ENCODE results near the gene ZRANB1. TPM values are rescaled to one million over a fixed set of nuclear protein-coding genes. Genes with fewer than 3 reads are reported as not detected.

Gene ZRANB1
- total and polyA plus RNA-seq, 2 donors from 2014 or later, result 8.9 to 17.5 TPM

GRCh38 chr10:124946945-124947344, 5.0 kb downstream of the ZRANB1 start:
- no peak overlapping the region for H3K4me3 ChIP-seq (ENCODE audit: low read length in 3 of 3)
- no peak overlapping the region for H3K27ac ChIP-seq (ENCODE audit: low read depth in 2 of 2, low read length in 2 of 2)
- no peak overlapping the region for H3K9ac ChIP-seq (ENCODE audit: low read length in 3 of 3)
- DNase-seq, result no peak
- H3K36me3 ChIP-seq (ENCODE audit: control insufficient read depth in 2 of 3, insufficient read depth in 3 of 3, low read length in 3 of 3), result no peaks in the 10 kb centered on the region
- no peak for TF ChIP-seq CTCF (IDR thresholded peaks at IDR 0.05; ENCODE audit: borderline replicate concordance, extremely low read depth, insufficient read depth)
- H3K27me3 ChIP-seq (ENCODE audit: control insufficient read depth, insufficient read depth, low read length), result no peaks in the 10 kb centered on the region
- no peaks in the 10 kb centered on the region for H3K9me3 ChIP-seq (ENCODE audit: control insufficient read depth in 2 of 3, insufficient read depth in 1 of 3, low read length in 3 of 3)
- H3K4me1 ChIP-seq (ENCODE audit: control insufficient read depth in 2 of 3, insufficient read depth in 2 of 3, low read depth in 1 of 3, low read length in 3 of 3), result peaks cover 0 to 11% (median 5%) of the 10 kb centered on the region in 3 donors
- intact Hi-C loops (cut with DNase I), result no loop called here
- no peak for FAIRE-seq

- FAIRE-seq (no peak), DNase-seq (no peak)
- intact Hi-C loops (cut with DNase I), result no loop called here
These were observed 7.6 kb downstream of the ZRANB1 start for GRCh38 chr10:124949543-124949942.

GRCh38 chr10:124952123-124952522, 10.2 kb downstream of the ZRANB1 start:
- DNase-seq, result no peak
- H3K4me1 ChIP-seq (ENCODE audit: control insufficient read depth in 2 of 3, insufficient read depth in 2 of 3, low read depth in 1 of 3, low read length in 3 of 3), result peaks cover 0 to 6% (median 2%) of the 10 kb centered on the region in 3 donors
- no peak overlapping the region for H3K27ac ChIP-seq (ENCODE audit: low read depth in 2 of 2, low read length in 2 of 2)
- no peaks in the 10 kb centered on the region for H3K36me3 ChIP-seq (ENCODE audit: control insufficient read depth in 2 of 3, insufficient read depth in 3 of 3, low read length in 3 of 3)
- H3K27me3 ChIP-seq (ENCODE audit: control insufficient read depth, insufficient read depth, low read length), result no peaks in the 10 kb centered on the region
- no peak for TF ChIP-seq CTCF (IDR thresholded peaks at IDR 0.05; ENCODE audit: borderline replicate concordance, extremely low read depth, insufficient read depth)
- H3K9ac ChIP-seq (ENCODE audit: low read length in 3 of 3), result no peak overlapping the region
- no peaks in the 10 kb centered on the region for H3K9me3 ChIP-seq (ENCODE audit: control insufficient read depth in 2 of 3, insufficient read depth in 1 of 3, low read length in 3 of 3)
- no peak for FAIRE-seq
- intact Hi-C loops (cut with DNase I), result no loop called here
- H3K4me3 ChIP-seq (ENCODE audit: low read length in 3 of 3), result no peak overlapping the region

More at GRCh38 chr10:124949543-124949942, 7.6 kb downstream of the ZRANB1 start:
- no peaks in the 10 kb centered on the region for H3K9me3 ChIP-seq (ENCODE audit: control insufficient read depth in 2 of 3, insufficient read depth in 1 of 3, low read length in 3 of 3)
- peaks cover 0 to 6% (median 5%) of the 10 kb centered on the region in 3 donors for H3K4me1 ChIP-seq (ENCODE audit: control insufficient read depth in 2 of 3, insufficient read depth in 2 of 3, low read depth in 1 of 3, low read length in 3 of 3)
- no peak overlapping the region for H3K9ac ChIP-seq (ENCODE audit: low read length in 3 of 3)
- H3K27ac ChIP-seq (ENCODE audit: low read depth in 2 of 2, low read length in 2 of 2), result no peak overlapping the region
- no peaks in the 10 kb centered on the region for H3K27me3 ChIP-seq (ENCODE audit: control insufficient read depth, insufficient read depth, low read length)
- no peaks in the 10 kb centered on the region for H3K36me3 ChIP-seq (ENCODE audit: control insufficient read depth in 2 of 3, insufficient read depth in 3 of 3, low read length in 3 of 3)
- H3K4me3 ChIP-seq (ENCODE audit: low read length in 3 of 3), result no peak overlapping the region
- TF ChIP-seq CTCF (IDR thresholded peaks at IDR 0.05; ENCODE audit: borderline replicate concordance, extremely low read depth, insufficient read depth), result no peak

- Histone ChIP-seq H3K4me1 (ENCODE audit: control insufficient read depth in 2 of 3, insufficient read depth in 2 of 3, low read depth in 1 of 3, low read length in 3 of 3) (peaks cover 0 to 6% (median 0%) of the 10 kb centered on the region in 3 donors), H3K27ac (ENCODE audit: low read depth in 2 of 2, low read length in 2 of 2) (no peak overlapping the region), H3K9me3 (ENCODE audit: control insufficient read depth in 2 of 3, insufficient read depth in 1 of 3, low read length in 3 of 3) (no peaks in the 10 kb centered on the region), H3K4me3 (ENCODE audit: low read length in 3 of 3) (no peak overlapping the region), H3K27me3 (ENCODE audit: control insufficient read depth, insufficient read depth, low read length) (no peaks in the 10 kb centered on the region), H3K9ac (ENCODE audit: low read length in 3 of 3) (no peak overlapping the region), H3K36me3 (ENCODE audit: control insufficient read depth in 2 of 3, insufficient read depth in 3 of 3, low read length in 3 of 3) (no peaks in the 10 kb centered on the region)
- FAIRE-seq (no peak), DNase-seq (no peak)
- intact Hi-C loops (cut with DNase I), result no loop called here
- no peak for TF ChIP-seq CTCF (IDR thresholded peaks at IDR 0.05; ENCODE audit: borderline replicate concordance, extremely low read depth, insufficient read depth)
These were observed 11.5 kb downstream of the ZRANB1 start for GRCh38 chr10:124953421-124953820.
